ENCODE measurements around the gene DNAH6.

The DNAH6 gene

GRCh38 chr2:84704505-84705244 lies 188.4 kb downstream of the DNAH6 start:
- TF ChIP-seq, protein P1, sequence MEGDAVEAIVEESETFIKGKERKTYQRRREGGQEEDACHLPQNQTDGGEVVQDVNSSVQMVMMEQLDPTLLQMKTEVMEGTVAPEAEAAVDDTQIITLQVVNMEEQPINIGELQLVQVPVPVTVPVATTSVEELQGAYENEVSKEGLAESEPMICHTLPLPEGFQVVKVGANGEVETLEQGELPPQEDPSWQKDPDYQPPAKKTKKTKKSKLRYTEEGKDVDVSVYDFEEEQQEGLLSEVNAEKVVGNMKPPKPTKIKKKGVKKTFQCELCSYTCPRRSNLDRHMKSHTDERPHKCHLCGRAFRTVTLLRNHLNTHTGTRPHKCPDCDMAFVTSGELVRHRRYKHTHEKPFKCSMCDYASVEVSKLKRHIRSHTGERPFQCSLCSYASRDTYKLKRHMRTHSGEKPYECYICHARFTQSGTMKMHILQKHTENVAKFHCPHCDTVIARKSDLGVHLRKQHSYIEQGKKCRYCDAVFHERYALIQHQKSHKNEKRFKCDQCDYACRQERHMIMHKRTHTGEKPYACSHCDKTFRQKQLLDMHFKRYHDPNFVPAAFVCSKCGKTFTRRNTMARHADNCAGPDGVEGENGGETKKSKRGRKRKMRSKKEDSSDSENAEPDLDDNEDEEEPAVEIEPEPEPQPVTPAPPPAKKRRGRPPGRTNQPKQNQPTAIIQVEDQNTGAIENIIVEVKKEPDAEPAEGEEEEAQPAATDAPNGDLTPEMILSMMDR (IDR thresholded peaks at IDR 0.05), result no peak
- Mint-ChIP-seq H3K27me3 (ENCODE audit: low read depth, poor library complexity) (peaks cover 2% of the 10 kb centered on the region), H3K4me3 (no peak overlapping the region), H3K9me3 (peaks cover 6% of the 10 kb centered on the region), H3K36me3 (ENCODE audit: low read depth) (no peaks in the 10 kb centered on the region), H3K4me1 (no peaks in the 10 kb centered on the region), H3K27ac (no peak overlapping the region)
- no peak for DNase-seq

DNA sequence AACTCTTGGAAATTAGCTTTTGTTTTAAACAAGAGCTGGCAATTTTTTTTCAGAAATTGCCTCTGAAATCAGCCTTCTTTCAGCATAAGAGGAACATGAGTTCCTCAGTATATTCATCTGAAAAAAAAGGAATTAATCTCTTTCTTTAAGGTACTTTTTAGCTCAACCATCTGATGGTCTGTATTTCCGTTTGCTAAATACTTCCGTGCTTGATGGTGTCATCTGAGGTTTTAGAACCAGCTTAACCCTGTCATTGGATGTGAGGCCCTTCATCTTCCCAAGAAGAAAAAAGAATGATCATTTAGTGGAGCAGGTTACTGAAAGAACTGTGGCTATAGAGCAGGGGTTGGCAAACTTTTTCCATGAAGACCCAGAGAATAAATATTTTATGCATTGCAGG lies 189.6 kb downstream of the DNAH6 start:
- H3K27ac Mint-ChIP-seq, result no peak overlapping the region
- H3K4me3 Mint-ChIP-seq, result no peak overlapping the region
- no peak for DNase-seq
- no peaks in the 10 kb centered on the region for H3K4me1 Mint-ChIP-seq
- TF ChIP-seq, protein P1 (IDR thresholded peaks at IDR 0.05), result no peak
- H3K9me3 Mint-ChIP-seq, result no peaks in the 10 kb centered on the region
- no peaks in the 10 kb centered on the region for H3K36me3 Mint-ChIP-seq (ENCODE audit: low read depth)
- H3K27me3 Mint-ChIP-seq (ENCODE audit: low read depth, poor library complexity), result no peaks in the 10 kb centered on the region

DNA sequence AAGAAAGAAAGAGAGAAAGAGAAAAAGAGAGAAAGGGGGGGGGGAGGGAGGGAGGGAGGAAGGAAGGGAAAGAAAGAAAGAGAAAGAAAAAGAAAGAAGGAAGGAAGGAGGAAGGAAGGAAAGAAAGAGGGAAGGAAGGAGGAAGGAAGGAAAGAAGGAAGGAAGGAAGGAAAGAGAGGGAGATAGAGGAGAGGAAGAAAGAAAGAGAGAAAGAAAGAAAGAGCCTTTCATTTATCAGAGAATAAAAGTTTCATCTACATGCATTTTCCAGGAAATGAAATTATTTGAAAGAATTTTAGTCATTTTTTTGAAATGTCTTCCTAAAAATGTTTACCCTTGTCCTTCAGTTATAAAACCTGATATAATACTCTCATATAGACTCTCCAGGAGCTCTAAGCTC lies 192.1 kb downstream of the DNAH6 start:
- Mint-ChIP-seq H3K4me1 (no peaks in the 10 kb centered on the region), H3K27me3 (ENCODE audit: low read depth, poor library complexity) (no peaks in the 10 kb centered on the region), H3K36me3 (ENCODE audit: low read depth) (no peaks in the 10 kb centered on the region), H3K4me3 (no peak overlapping the region), H3K9me3 (no peaks in the 10 kb centered on the region), H3K27ac (no peak overlapping the region)
- no peak for DNase-seq
- TF ChIP-seq, protein P1 (IDR thresholded peaks at IDR 0.05), result no peak

DNA sequence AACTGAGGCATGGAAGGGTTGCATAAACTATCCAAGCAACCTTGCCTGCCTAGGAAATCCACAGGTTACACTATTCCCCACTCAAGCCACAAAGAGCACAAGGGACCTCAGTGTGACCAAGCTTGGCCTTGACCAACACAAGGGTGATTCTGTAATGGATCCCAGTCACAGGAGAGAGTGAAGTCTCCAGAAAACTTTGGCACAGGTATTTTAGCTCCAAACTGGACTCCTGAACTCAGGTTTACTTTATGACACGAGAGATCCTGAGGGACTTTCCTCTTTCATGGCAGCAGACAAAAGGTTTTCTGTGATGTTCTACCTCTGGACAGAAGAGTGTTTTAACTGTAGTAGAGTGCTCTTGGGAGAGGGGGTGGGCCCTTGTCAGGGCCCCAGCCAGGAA lies 195.4 kb downstream of the DNAH6 start:
- Mint-ChIP-seq H3K9me3 (no peaks in the 10 kb centered on the region), H3K4me1 (no peaks in the 10 kb centered on the region), H3K27ac (no peak overlapping the region), H3K36me3 (ENCODE audit: low read depth) (no peaks in the 10 kb centered on the region), H3K4me3 (no peak overlapping the region), H3K27me3 (ENCODE audit: low read depth, poor library complexity) (peaks cover 5% of the 10 kb centered on the region)
- TF ChIP-seq, protein P1 (IDR thresholded peaks at IDR 0.05), result no peak
- DNase-seq, result no peak

- no peak overlapping the region for H3K27ac Mint-ChIP-seq
- DNase-seq, result no peak
- no peaks in the 10 kb centered on the region for H3K4me1 Mint-ChIP-seq
- no peak overlapping the region for H3K4me3 Mint-ChIP-seq
- H3K27me3 Mint-ChIP-seq (ENCODE audit: low read depth, poor library complexity), result peaks cover 5% of the 10 kb centered on the region
- TF ChIP-seq, protein P1 (IDR thresholded peaks at IDR 0.05), result no peak
- no peaks in the 10 kb centered on the region for H3K9me3 Mint-ChIP-seq
- no peaks in the 10 kb centered on the region for H3K36me3 Mint-ChIP-seq (ENCODE audit: low read depth)
Measured at GRCh38 chr2:84713441-84713840, 197.1 kb downstream of the DNAH6 start.

GRCh38 chr2:84716564-84716963 lies 200.3 kb downstream of the DNAH6 start:
- no peak overlapping the region for H3K27ac Mint-ChIP-seq
- H3K36me3 Mint-ChIP-seq (ENCODE audit: low read depth), result no peaks in the 10 kb centered on the region
- DNase-seq, result no peak
- H3K27me3 Mint-ChIP-seq (ENCODE audit: low read depth, poor library complexity), result peaks cover 11% of the 10 kb centered on the region
- peaks cover 5% of the 10 kb centered on the region for H3K4me1 Mint-ChIP-seq
- H3K9me3 Mint-ChIP-seq, result no peaks in the 10 kb centered on the region
- no peak overlapping the region for H3K4me3 Mint-ChIP-seq
- TF ChIP-seq, protein P1 (IDR thresholded peaks at IDR 0.05), result no peak
